HL-60 (cell line): ENCODE measurements around the gene RAMP2.
A peak's percentile ranks its signal among the peaks of the same experiment; 100 is the strongest.

Experiments
- DNase-seq, 2 experiments: peaks; one replicate each; pipeline ENCODE4 v3.0.0-alpha.2; 2010 to 2020; ENCODE audit warnings: low read depth in 1 of 2, low spot score in 1 of 2
- H3K27ac ChIP-seq: fragments of 250-450 bp; sonication (Bioruptor Pico); replicated peaks from 2 replicates; pipeline ENCODE4 v1.5.1; 2020; ENCODE audit warnings: mild to moderate bottlenecking, moderate library complexity
- H3K27me3 ChIP-seq: fragments of 250-450 bp; sonication (Bioruptor Pico); 2 replicates; pipeline ENCODE4 v1.5.1; 2021; ENCODE audit warnings: mild to moderate bottlenecking, moderate library complexity; ENCODE audit not compliant: insufficient read depth, poor library complexity, severe bottlenecking
- H3K4me3 ChIP-seq: replicated peaks from 2 replicates; pipeline ENCODE4 v1.5.1; 2011; ENCODE audit warnings: mild to moderate bottlenecking, control low read depth, low read length; ENCODE audit not compliant: insufficient read depth
- CTCF ChIP-seq: IDR thresholded peaks from one replicate; pipeline ENCODE4 v1.5.1; 2011; ENCODE audit warnings: low read length, control low read depth, inconsistent platforms; ENCODE audit not compliant: insufficient read depth
- GABPA ChIP-seq: IDR thresholded peaks from 2 replicates; pipeline ENCODE4 v1.6.1; 2012; ENCODE audit warnings: low read depth
- POLR2AphosphoS5 ChIP-seq: IDR thresholded peaks from 2 replicates; pipeline ENCODE4 v1.6.1; 2012; ENCODE audit warnings: low read depth
- REST ChIP-seq: IDR thresholded peaks from 2 replicates; pipeline ENCODE4 v1.6.1; 2012; ENCODE audit warnings: low read depth; ENCODE audit not compliant: insufficient replicate concordance
- SPI1 ChIP-seq: IDR thresholded peaks from 2 replicates; pipeline ENCODE4 v1.6.1; 2012; ENCODE audit warnings: low read depth, mild to moderate bottlenecking, borderline replicate concordance

RAMP2 gene

GRCh38 chr17:42779304-42779935, 18.4 kb downstream of the RAMP2 start:
- H3K4me3 ChIP-seq = no peak overlapping the region
- no peak for TF ChIP-seq GABPA
- no peak for TF ChIP-seq SPI1
- no peak for TF ChIP-seq POLR2AphosphoS5
- TF ChIP-seq CTCF = no peak
- TF ChIP-seq REST = no peak
- H3K27me3 ChIP-seq = peaks cover 32% of the 10 kb centered on the region
- no peak for DNase-seq
- H3K27ac ChIP-seq = no peak overlapping the region

- DNase-seq = no peak
- Histone ChIP-seq H3K4me3 (no peak within 1 kb of the TSS), H3K27me3 (peaks cover 38% of the 10 kb centered on the region), H3K27ac (no peak within 1 kb of the TSS)
- TF ChIP-seq REST = no peak
- 0 out of 2 replicates have a peak, but pooled peaks have one; percentile 18 for TF ChIP-seq POLR2AphosphoS5
These were observed 19.2 kb downstream of the RAMP2 start, which contains the start of gene WNK4 for GRCh38 chr17:42779936-42780850. Gene WNK4, plus strand, starts transcription at chr17:42780610. Its CDS starts 89 bp downstream, at chr17:42780699.

DNA sequence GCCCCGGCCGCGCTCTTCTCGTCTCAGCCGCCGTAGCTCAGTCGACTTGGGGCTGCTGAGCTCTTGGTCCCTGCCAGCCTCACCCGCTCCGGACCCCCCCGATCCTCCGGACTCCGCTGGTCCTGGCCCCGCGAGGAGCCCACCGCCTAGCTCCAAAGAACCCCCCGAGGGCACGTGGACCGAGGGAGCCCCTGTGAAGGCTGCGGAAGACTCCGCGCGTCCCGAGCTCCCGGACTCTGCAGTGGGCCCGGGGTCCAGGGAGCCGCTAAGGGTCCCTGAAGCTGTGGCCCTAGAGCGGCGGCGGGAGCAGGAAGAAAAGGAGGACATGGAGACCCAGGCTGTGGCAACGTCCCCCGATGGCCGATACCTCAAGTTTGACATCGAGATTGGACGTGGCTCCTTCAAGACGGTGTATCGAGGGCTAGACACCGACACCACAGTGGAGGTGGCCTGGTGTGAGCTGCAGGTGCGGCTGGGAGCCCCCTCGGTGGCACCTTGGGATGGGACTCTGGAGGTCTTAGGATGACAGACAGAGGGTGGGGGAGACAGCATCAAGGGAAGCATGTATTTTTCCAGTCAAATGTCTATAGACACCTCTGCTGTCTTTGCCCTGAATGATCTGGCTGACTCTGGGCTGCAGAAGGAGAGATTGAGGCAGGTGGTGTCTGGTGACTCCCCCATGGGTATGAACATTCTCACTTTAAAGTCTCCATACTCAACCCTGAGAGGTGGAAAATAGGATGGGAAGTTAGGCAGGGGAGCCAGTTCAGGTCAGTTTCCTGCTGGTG, 20.0 kb downstream of the RAMP2 start:
- Histone ChIP-seq H3K27ac (no peak overlapping the region), H3K27me3 (peaks cover 47% of the 10 kb centered on the region), H3K4me3 (no peak overlapping the region)
- no peak for DNase-seq
- TF ChIP-seq SPI1 (no peak), CTCF (no peak), POLR2AphosphoS5 (no peak), GABPA (no peak), REST (no peak)
